Hepatocyte (in vitro differentiated cells): ENCODE measurements around the gene CCDC60. TPM values are rescaled to one million over a fixed set of nuclear protein-coding genes. Genes with fewer than 3 reads are reported as not detected.

ENCODE experiments used
- DNase-seq: peaks from one replicate; pipeline ENCODE4 v3.0.0-alpha.2; 2016; ENCODE audit warnings: low spot score
- H2AFZ ChIP-seq: fragments of 200-600 bp; sonication (generic); 2 replicates; pipeline ENCODE4 v1.6.0; 2016; ENCODE audit warnings: antibody characterized with exemption, mild to moderate bottlenecking
- H3K27ac ChIP-seq: fragments of 200-600 bp; sonication (generic); 2 replicates; pipeline ENCODE4 v1.5.1; 2016; ENCODE audit warnings: mild to moderate bottlenecking
- H3K27me3 ChIP-seq: fragments of 200-600 bp; sonication (generic); 2 replicates; pipeline ENCODE4 v1.6.1; 2016
- H3K36me3 ChIP-seq: fragments of 200-600 bp; sonication (generic); replicated peaks from 2 replicates; pipeline ENCODE4 v1.5.1; 2016; ENCODE audit warnings: low read depth; ENCODE audit not compliant: insufficient read depth
- H3K4me1 ChIP-seq: fragments of 200-600 bp; sonication (generic); 2 replicates; pipeline ENCODE4 v1.5.1; 2016; ENCODE audit warnings: mild to moderate bottlenecking, moderate library complexity; ENCODE audit not compliant: insufficient read depth
- H3K4me2 ChIP-seq: fragments of 200-600 bp; sonication (generic); 2 replicates; pipeline ENCODE4 v1.6.0; 2016
- H3K4me3 ChIP-seq: fragments of 200-600 bp; sonication (generic); 2 replicates; pipeline ENCODE4 v1.5.1; 2016; ENCODE audit warnings: mild to moderate bottlenecking
- H3K79me2 ChIP-seq: fragments of 200-600 bp; sonication (generic); 2 replicates; pipeline ENCODE4 v1.6.0; 2017; ENCODE audit warnings: mild to moderate bottlenecking
- H3K9me2 ChIP-seq: fragments of 200-600 bp; sonication (generic); replicated peaks from 2 replicates; pipeline ENCODE4 v1.6.0; 2017; ENCODE audit warnings: mild to moderate bottlenecking; ENCODE audit not compliant: insufficient read depth
- H3K9me3 ChIP-seq: fragments of 200-600 bp; sonication (generic); 2 replicates; pipeline ENCODE4 v1.5.1; 2016; ENCODE audit warnings: low read depth, mild to moderate bottlenecking
- H4K20me1 ChIP-seq: fragments of 200-600 bp; sonication (generic); 2 replicates; pipeline ENCODE4 v1.6.0; 2016; ENCODE audit warnings: mild to moderate bottlenecking; ENCODE audit not compliant: insufficient read depth, poor library complexity, severe bottlenecking
- EZH2 ChIP-seq: fragments of 200-600 bp; sonication (generic); IDR thresholded peaks from 2 replicates; pipeline ENCODE4 v1.6.1; 2016; ENCODE audit warnings: antibody characterized with exemption, mild to moderate bottlenecking, borderline replicate concordance
- EZH2phosphoT487 ChIP-seq: fragments of 200-600 bp; sonication (generic); IDR thresholded peaks from one replicate; pipeline ENCODE4 v1.6.1; 2018; ENCODE audit warnings: antibody characterized with exemption, mild to moderate bottlenecking, low read depth, moderate library complexity; ENCODE audit not compliant: unreplicated experiment, severe bottlenecking
- WGBS: methylation state at CpG from one replicate; pipeline ENCODE4 v1.1.6; 2016; ENCODE audit warnings: low lambda C conversion rate; ENCODE audit errors: missing lambda C conversion rate; 5-methylcytosine and 5-hydroxymethylcytosine counted together
- polyA plus RNA-seq: library from polyadenylated mRNA; unstranded; fragments of >200 nt; fragmentation: Nextera tagmentation; extraction: Ambion mirVana; gene quantifications from 2 replicates; pipeline ENCODE4 v1.2.1, GENCODE V29; 2016
- total RNA-seq: library from RNA; depleted of rRNA; stranded (reverse); fragments of >200 nt; gene quantifications from 2 replicates; pipeline ENCODE4 v1.2.3, GENCODE V29; 2014
- TF ChIP-seq, protein P1 (sequence below): fragments of 200-600 bp; sonication (generic); IDR thresholded peaks from 2 replicates; pipeline ENCODE4 v1.5.1; 2016; ENCODE audit warnings: antibody characterized with exemption, mild to moderate bottlenecking; ENCODE audit not compliant: poor library complexity

CCDC60 gene
- total and polyA plus RNA-seq, 2 experiments from 2014 or later: 0.47 TPM; not detected in 1

DNA sequence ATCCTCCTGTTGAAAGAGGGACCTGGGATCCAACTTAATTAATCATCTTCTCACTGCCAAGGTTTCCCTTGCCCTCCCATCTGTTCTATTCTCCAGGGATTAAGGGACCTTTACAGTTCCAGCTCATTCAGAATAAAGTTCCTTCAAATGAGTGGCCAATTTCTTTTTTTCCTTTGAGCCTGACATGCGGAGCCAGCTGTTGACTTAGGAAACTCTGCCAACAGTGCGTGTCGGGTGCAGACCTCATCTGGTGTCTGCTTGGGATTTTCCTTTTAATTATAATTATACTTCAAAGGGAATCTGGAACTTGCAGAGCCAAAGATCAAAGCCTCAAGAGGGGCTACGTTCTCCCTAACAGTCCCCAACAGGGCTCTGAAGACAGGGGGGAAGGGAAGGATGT is 64.8 kb downstream of the CCDC60 start:
- Histone ChIP-seq H2AFZ (no peak overlapping the region), H3K27ac (no peak overlapping the region), H3K36me3 (no peaks in the 10 kb centered on the region), H3K9me2 (no peaks in the 10 kb centered on the region), H3K79me2 (no peaks in the 10 kb centered on the region), H3K4me2 (no peak overlapping the region), H4K20me1 (no peaks in the 10 kb centered on the region), H3K27me3 (no peaks in the 10 kb centered on the region), H3K4me3 (no peak overlapping the region), H3K9me3 (no peaks in the 10 kb centered on the region), H3K4me1 (no peaks in the 10 kb centered on the region)
- no peak for DNase-seq
- no peak for TF ChIP-seq EZH2
- 66% methylated on average over 4 of the region's 4 CpGs for WGBS

DNA sequence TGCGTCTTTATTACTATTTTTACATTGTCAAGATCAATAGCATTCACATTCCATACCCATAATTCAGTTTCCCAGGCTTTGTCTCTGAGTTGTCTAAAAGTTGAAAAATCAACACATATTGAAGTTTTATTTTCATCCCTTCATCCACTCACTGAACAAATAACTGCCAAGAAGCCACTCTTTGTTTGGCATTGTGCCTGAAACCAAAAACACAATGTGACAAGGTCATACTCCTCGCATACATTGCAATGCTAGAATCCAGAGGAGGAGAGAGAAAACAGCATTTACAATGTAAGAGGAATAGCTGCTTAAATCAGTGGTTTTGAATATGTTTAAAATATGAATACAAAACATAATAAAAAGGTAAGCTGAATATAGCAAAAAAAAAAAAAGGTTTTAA is 71.8 kb downstream of the CCDC60 start:
- Histone ChIP-seq H3K79me2 (no peaks in the 10 kb centered on the region), H3K27me3 (no peaks in the 10 kb centered on the region), H3K9me3 (no peaks in the 10 kb centered on the region), H3K27ac (no peak overlapping the region), H3K4me2 (no peak overlapping the region), H3K4me1 (no peaks in the 10 kb centered on the region), H2AFZ (no peak overlapping the region), H3K9me2 (no peaks in the 10 kb centered on the region), H3K36me3 (no peaks in the 10 kb centered on the region), H4K20me1 (no peaks in the 10 kb centered on the region), H3K4me3 (no peak overlapping the region)
- TF ChIP-seq EZH2 (no peak), EZH2phosphoT487 (no peak)
- TF ChIP-seq, protein P1, sequence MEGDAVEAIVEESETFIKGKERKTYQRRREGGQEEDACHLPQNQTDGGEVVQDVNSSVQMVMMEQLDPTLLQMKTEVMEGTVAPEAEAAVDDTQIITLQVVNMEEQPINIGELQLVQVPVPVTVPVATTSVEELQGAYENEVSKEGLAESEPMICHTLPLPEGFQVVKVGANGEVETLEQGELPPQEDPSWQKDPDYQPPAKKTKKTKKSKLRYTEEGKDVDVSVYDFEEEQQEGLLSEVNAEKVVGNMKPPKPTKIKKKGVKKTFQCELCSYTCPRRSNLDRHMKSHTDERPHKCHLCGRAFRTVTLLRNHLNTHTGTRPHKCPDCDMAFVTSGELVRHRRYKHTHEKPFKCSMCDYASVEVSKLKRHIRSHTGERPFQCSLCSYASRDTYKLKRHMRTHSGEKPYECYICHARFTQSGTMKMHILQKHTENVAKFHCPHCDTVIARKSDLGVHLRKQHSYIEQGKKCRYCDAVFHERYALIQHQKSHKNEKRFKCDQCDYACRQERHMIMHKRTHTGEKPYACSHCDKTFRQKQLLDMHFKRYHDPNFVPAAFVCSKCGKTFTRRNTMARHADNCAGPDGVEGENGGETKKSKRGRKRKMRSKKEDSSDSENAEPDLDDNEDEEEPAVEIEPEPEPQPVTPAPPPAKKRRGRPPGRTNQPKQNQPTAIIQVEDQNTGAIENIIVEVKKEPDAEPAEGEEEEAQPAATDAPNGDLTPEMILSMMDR: no peak
- WGBS: 65% methylated on average over 2 of the region's 2 CpGs
- no peak for DNase-seq

DNA sequence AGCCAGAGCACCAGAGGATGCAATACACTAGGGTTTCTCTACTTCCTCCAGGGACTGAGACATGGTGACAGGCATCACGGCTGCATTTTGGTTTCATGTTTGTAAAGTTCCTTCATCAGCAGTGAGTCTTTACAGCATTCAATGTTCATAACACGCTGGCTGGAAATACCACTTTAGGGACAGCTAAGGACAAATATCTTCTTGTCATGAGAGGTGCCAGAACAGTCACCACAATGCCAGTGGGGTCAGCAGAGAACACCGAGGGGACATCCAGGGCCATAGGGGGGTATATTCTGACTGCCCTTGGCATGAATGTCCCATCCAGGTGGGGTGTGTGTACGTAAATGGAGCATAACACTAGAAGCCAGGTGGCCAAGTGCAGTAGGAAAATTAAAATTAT is 72.3 kb downstream of the CCDC60 start:
- no peak overlapping the region for H3K4me2 ChIP-seq
- no peaks in the 10 kb centered on the region for H3K79me2 ChIP-seq
- H3K4me1 ChIP-seq: no peaks in the 10 kb centered on the region
- 88% methylated on average over 4 of the region's 4 CpGs for WGBS
- H3K9me3 ChIP-seq: no peaks in the 10 kb centered on the region
- TF ChIP-seq EZH2phosphoT487: no peak
- TF ChIP-seq, protein P1: no peak
- no peak for TF ChIP-seq EZH2
- no peak overlapping the region for H2AFZ ChIP-seq
- no peak overlapping the region for H3K4me3 ChIP-seq
- no peak overlapping the region for H3K27ac ChIP-seq
- no peaks in the 10 kb centered on the region for H3K27me3 ChIP-seq
- H3K9me2 ChIP-seq: no peaks in the 10 kb centered on the region
- DNase-seq: no peak
- no peaks in the 10 kb centered on the region for H3K36me3 ChIP-seq
- no peaks in the 10 kb centered on the region for H4K20me1 ChIP-seq

DNA sequence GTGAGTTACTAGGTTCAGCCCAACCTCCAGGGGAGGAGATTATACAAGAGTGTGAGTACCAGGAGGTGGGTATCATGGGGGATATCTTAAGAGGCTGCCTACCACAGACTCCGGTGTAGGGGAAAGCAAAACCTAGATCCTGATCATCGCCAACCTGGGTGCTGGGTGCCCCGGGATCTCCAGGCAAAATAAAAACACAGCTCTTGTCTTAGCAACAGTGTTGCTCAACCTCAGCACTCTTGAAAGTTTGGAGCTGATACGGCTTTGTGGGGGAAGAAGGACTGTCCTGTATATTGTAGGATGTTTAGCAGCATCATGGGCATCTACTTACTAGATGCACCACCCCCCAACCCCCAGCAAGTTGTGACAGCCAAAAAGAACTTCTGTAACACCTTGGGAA is 74.5 kb downstream of the CCDC60 start:
- no peaks in the 10 kb centered on the region for H3K27me3 ChIP-seq
- DNase-seq: no peak
- no peaks in the 10 kb centered on the region for H3K4me1 ChIP-seq
- no peaks in the 10 kb centered on the region for H3K9me3 ChIP-seq
- no peak for TF ChIP-seq EZH2phosphoT487
- TF ChIP-seq, protein P1: no peak
- no peak for TF ChIP-seq EZH2
- H4K20me1 ChIP-seq: no peaks in the 10 kb centered on the region
- no peaks in the 10 kb centered on the region for H3K9me2 ChIP-seq
- WGBS: 94% methylated on average over 4 of the region's 4 CpGs
- no peak overlapping the region for H3K4me3 ChIP-seq
- H3K79me2 ChIP-seq: no peaks in the 10 kb centered on the region
- no peaks in the 10 kb centered on the region for H3K36me3 ChIP-seq
- no peak overlapping the region for H3K4me2 ChIP-seq
- H2AFZ ChIP-seq: no peak overlapping the region
- no peak overlapping the region for H3K27ac ChIP-seq
